ENCODE results near the gene TTC23L.

DNA sequence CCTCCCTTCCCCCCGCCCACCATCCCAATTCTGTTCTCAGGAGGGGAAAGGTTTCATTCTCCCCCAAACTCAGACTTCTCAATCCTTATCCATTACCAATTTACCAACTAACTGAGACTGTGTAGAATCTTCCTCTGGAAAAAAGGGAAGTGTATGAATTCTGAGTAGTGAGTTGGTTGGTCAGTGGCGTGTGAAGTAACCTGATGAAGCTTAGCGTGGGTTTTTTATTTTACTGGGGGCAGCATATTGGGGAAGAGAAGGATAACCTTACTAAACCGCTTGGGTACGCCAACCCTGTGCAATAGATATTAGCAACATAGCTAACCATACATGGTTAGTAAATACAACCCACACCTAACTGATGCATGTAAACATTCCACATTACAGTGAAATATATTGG is 89.3 kb downstream of the TTC23L start:
- TF ChIP-seq, protein P1, sequence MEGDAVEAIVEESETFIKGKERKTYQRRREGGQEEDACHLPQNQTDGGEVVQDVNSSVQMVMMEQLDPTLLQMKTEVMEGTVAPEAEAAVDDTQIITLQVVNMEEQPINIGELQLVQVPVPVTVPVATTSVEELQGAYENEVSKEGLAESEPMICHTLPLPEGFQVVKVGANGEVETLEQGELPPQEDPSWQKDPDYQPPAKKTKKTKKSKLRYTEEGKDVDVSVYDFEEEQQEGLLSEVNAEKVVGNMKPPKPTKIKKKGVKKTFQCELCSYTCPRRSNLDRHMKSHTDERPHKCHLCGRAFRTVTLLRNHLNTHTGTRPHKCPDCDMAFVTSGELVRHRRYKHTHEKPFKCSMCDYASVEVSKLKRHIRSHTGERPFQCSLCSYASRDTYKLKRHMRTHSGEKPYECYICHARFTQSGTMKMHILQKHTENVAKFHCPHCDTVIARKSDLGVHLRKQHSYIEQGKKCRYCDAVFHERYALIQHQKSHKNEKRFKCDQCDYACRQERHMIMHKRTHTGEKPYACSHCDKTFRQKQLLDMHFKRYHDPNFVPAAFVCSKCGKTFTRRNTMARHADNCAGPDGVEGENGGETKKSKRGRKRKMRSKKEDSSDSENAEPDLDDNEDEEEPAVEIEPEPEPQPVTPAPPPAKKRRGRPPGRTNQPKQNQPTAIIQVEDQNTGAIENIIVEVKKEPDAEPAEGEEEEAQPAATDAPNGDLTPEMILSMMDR (conservative IDR thresholded peaks at IDR 0.05): no peak
- TF ChIP-seq ZFX (IDR thresholded peaks at IDR 0.05): no peak
